CD14-positive monocyte (primary cell): ENCODE data around the gene ARAP2. TPM values are rescaled to one million over a fixed set of nuclear protein-coding genes. Genes with fewer than 3 reads are reported as not detected.
A peak's percentile ranks its signal among the peaks of the same experiment; 100 is the strongest.

Experiments used
- DNase-seq, 3 donors: peaks; one replicate each; pipeline ENCODE4 v3.0.0-alpha.2; 2011 to 2022
- H2AFZ ChIP-seq: 2 replicates; pipeline ENCODE4 v1.6.0; 2012; ENCODE audit warnings: mild to moderate bottlenecking, low read depth, low read length, inconsistent platforms; ENCODE audit not compliant: insufficient read depth, poor library complexity, severe bottlenecking
- H3K27ac ChIP-seq, 2 donors: 1 replicate in 1 of 2; 2 replicates in 1 of 2; pipeline ENCODE4 v1.5.1; 2012 to 2013; ENCODE audit warnings: low read length in 2 of 2, control low read depth in 1 of 2, inconsistent platforms in 1 of 2, low read depth in 1 of 2, mild to moderate bottlenecking in 1 of 2
- H3K27me3 ChIP-seq, 2 donors: one replicate each; pipeline versions ENCODE4 v1.6.0 to v1.6.1; 2011 to 2013; ENCODE audit warnings: low read length in 2 of 2; ENCODE audit not compliant: control insufficient read depth in 2 of 2, insufficient read depth in 2 of 2
- H3K36me3 ChIP-seq, 2 donors: replicated peaks in 1 of 2; 1 replicate in 1 of 2; 2 replicates in 1 of 2; pipeline versions ENCODE4 v1.5.1 to v1.6.1; 2012 to 2013; ENCODE audit warnings: low read length in 2 of 2, control low read depth in 1 of 2, inconsistent platforms in 1 of 2, mild to moderate bottlenecking in 1 of 2; ENCODE audit not compliant: insufficient read depth in 2 of 2, control insufficient read depth in 1 of 2
- H3K4me1 ChIP-seq, 2 donors: 1 replicate in 1 of 2; 2 replicates in 1 of 2; pipeline versions ENCODE4 v1.5.1 to v1.6.1; 2012 to 2013; ENCODE audit warnings: low read length in 2 of 2, control low read depth in 1 of 2, inconsistent platforms in 1 of 2, mild to moderate bottlenecking in 1 of 2, moderate library complexity in 1 of 2; ENCODE audit not compliant: insufficient read depth in 2 of 2, control insufficient read depth in 1 of 2
- H3K4me2 ChIP-seq: replicated peaks from 2 replicates; pipeline ENCODE3; 2012; ENCODE audit warnings: low read length, moderate library complexity, mild to moderate bottlenecking; ENCODE audit not compliant: poor library complexity, severe bottlenecking; ENCODE audit errors: extremely low read depth
- H3K4me3 ChIP-seq, 3 experiments: fragments of 200-600 bp in 1 of 3; sonication (generic) in 1 of 3; replicated peaks in 1 of 3; 1 replicate in 2 of 3; 2 replicates in 1 of 3; pipeline ENCODE4 v1.5.1; 2011 to 2013; ENCODE audit warnings: low read length in 3 of 3, mild to moderate bottlenecking in 3 of 3, control low read depth in 2 of 3, low read depth in 2 of 3, inconsistent platforms in 1 of 3, moderate library complexity in 1 of 3
- H3K79me2 ChIP-seq: 2 replicates; pipeline ENCODE4 v1.6.0; 2012; ENCODE audit warnings: mild to moderate bottlenecking, control low read depth, inconsistent platforms, low read length, moderate library complexity; ENCODE audit not compliant: insufficient read depth
- H3K9ac ChIP-seq: 2 replicates; pipeline ENCODE4 v1.6.0; 2017; ENCODE audit warnings: low read length, mild to moderate bottlenecking; ENCODE audit not compliant: insufficient read depth, poor library complexity, severe bottlenecking
- H3K9me3 ChIP-seq, 2 donors: replicated peaks in 1 of 2; 1 replicate in 1 of 2; 2 replicates in 1 of 2; pipeline versions ENCODE4 v1.5.1 to v1.6.1; 2012 to 2013; ENCODE audit warnings: low read length in 2 of 2, control low read depth in 1 of 2; ENCODE audit not compliant: control insufficient read depth in 1 of 2, insufficient read depth in 1 of 2
- H4K20me1 ChIP-seq: 2 replicates; pipeline ENCODE4 v1.6.0; 2012; ENCODE audit warnings: mild to moderate bottlenecking, low read length, control low read depth, moderate library complexity; ENCODE audit not compliant: insufficient read depth
- H3K27ac Mint-ChIP-seq, 7 donors: one replicate each; pipeline ENCODE4 v1.8.0; 2020; ENCODE audit warnings: mild to moderate bottlenecking in 7 of 7, mixed read lengths in 7 of 7, moderate library complexity in 6 of 7, inconsistent platforms in 2 of 7
- H3K27me3 Mint-ChIP-seq, 3 donors: one replicate each; pipeline ENCODE4 v1.8.0; 2021 to 2022; ENCODE audit warnings: low read depth in 3 of 3, mild to moderate bottlenecking in 3 of 3, mixed read lengths in 3 of 3, moderate library complexity in 3 of 3, inconsistent platforms in 1 of 3
- H3K36me3 Mint-ChIP-seq, 2 donors: one replicate each; pipeline ENCODE4 v1.8.0; 2020; ENCODE audit warnings: mixed read lengths in 2 of 2, inconsistent platforms in 1 of 2, mild to moderate bottlenecking in 1 of 2
- H3K4me1 Mint-ChIP-seq: one replicate; pipeline ENCODE4 v1.8.0; 2020; ENCODE audit warnings: mild to moderate bottlenecking, mixed read lengths
- H3K4me3 Mint-ChIP-seq, 2 donors: one replicate each; pipeline ENCODE4 v1.8.0; 2020; ENCODE audit warnings: mild to moderate bottlenecking in 2 of 2, mixed read lengths in 2 of 2, moderate library complexity in 1 of 2
- H3K9me3 Mint-ChIP-seq, 7 donors: one replicate each; pipeline ENCODE4 v1.8.0; 2020 to 2022; ENCODE audit warnings: mixed read lengths in 7 of 7, mild to moderate bottlenecking in 6 of 7, moderate library complexity in 6 of 7, inconsistent platforms in 2 of 7
- CTCF ChIP-seq: fragments of 200-600 bp; IDR thresholded peaks from one replicate; pipeline ENCODE4 v1.8.0; 2022; ENCODE audit warnings: antibody characterized with exemption, mild to moderate bottlenecking
- WGBS: methylation state at CpG from one replicate; pipeline ENCODE4 v1.1.5; 2013; ENCODE audit warnings: missing lambda C conversion rate; ENCODE audit not compliant: insufficient coverage; 5-methylcytosine and 5-hydroxymethylcytosine counted together
- intact Hi-C, 2 donors: fragments of 100-400 bp; cut with micrococcal nuclease; formaldehyde crosslinking; loops; one replicate each; pipeline versions ENCODE4 v1.15.0 to v1.15.1; 2023
- polyA plus RNA-seq, 3 donors: library from polyadenylated mRNA; depleted of rRNA in 1 of 3; unstranded in 2 of 3; stranded (reverse) in 1 of 3; fragments of 300-500 nt in 2 of 3; fragments of >200 nt in 1 of 3; fragmentation: Illumina TruSeq in 2 of 3; gene quantifications; 1 replicate in 2 of 3; 2 replicates in 1 of 3; pipeline ENCODE4 v1.2.3, GENCODE V29; 2012 to 2021

ARAP2 gene
- polyA plus RNA-seq, 3 donors = 4.6 to 17.7 (median 5.6) TPM

DNA sequence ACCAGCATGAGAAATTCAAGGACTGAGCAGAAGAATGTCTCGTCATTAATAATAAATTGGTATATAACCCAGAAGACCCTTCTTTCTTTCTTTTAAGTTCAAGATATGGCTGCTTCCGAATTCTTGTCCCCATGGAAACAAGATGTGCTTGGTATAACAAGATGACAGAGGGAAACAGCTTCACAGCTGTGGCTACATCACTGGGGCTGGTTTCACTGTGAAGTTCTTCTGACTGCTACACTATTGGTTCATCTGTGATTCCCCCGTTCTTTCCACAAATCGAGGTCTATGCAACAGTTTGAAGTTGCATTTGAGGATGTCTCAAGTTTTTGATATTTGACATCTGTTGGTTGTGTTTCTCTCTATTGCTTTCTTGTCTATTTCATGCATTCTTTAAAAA is 24.8 kb upstream of the ARAP2 start:
- peaks cover 34% of the 10 kb centered on the region for H3K4me1 Mint-ChIP-seq

GRCh38 chr4:36267486-36268268 is 23.4 kb upstream of the ARAP2 start:
- Histone ChIP-seq H3K36me3 (no peaks in the 10 kb centered on the region), H3K4me1 (peaks cover 18 to 35% of the 10 kb centered on the region in 2 donors), H3K4me3 (no peak overlapping the region), H3K27me3 (no peaks in the 10 kb centered on the region), H4K20me1 (no peaks in the 10 kb centered on the region), H3K9me3 (no peaks in the 10 kb centered on the region), H3K4me2 (peak overlapping the region; percentile 14), H3K79me2 (no peaks in the 10 kb centered on the region), H3K9ac (no peak overlapping the region), H3K27ac (peak overlapping the region in 1 of 2 donors; percentile 39), H2AFZ (no peak overlapping the region)
- H3K9me3 Mint-ChIP-seq = peaks cover 0 to 2% (median 0%) of the 10 kb centered on the region in 7 donors
- no peaks in the 10 kb centered on the region for H3K36me3 Mint-ChIP-seq
- H3K4me1 Mint-ChIP-seq = peaks cover 34% of the 10 kb centered on the region
- DNase-seq = peak; percentile 44 to 61 (median 57)
- H3K27ac Mint-ChIP-seq = peak overlapping the region; percentile 33 to 75 (median 56)
- no peak for TF ChIP-seq CTCF
- H3K27me3 Mint-ChIP-seq = no peaks in the 10 kb centered on the region
- no CpG with 5 or more reads among the region's 2 CpGs for WGBS
- intact Hi-C loops = no loop called here
- peak overlapping the region in 1 of 2 donors; percentile 39 for H3K4me3 Mint-ChIP-seq

More for the DNA sequence above, 24.8 kb upstream of the ARAP2 start:
- no peak overlapping the region for H3K27ac ChIP-seq
- H3K79me2 ChIP-seq = no peaks in the 10 kb centered on the region
- intact Hi-C loops = no loop called here
- no peak overlapping the region for H3K4me3 ChIP-seq
- H4K20me1 ChIP-seq = no peaks in the 10 kb centered on the region
- no peak overlapping the region for H3K4me3 Mint-ChIP-seq
- H3K36me3 ChIP-seq = no peaks in the 10 kb centered on the region
- H3K4me1 ChIP-seq = peaks cover 18 to 35% of the 10 kb centered on the region in 2 donors
- WGBS = no CpG with 5 or more reads among the region's 4 CpGs
- H2AFZ ChIP-seq = no peak overlapping the region
- peaks cover 0 to 2% (median 0%) of the 10 kb centered on the region in 7 donors for H3K9me3 Mint-ChIP-seq
- no peaks in the 10 kb centered on the region for H3K27me3 ChIP-seq
- H3K27me3 Mint-ChIP-seq = no peaks in the 10 kb centered on the region
- H3K9me3 ChIP-seq = no peaks in the 10 kb centered on the region
- H3K9ac ChIP-seq = no peak overlapping the region
- no peaks in the 10 kb centered on the region for H3K36me3 Mint-ChIP-seq
- H3K4me2 ChIP-seq = no peak overlapping the region
- no peak for TF ChIP-seq CTCF
- peak in 1 of 3 donors; percentile 45 for DNase-seq
- peak overlapping the region in 1 of 7 donors; percentile 30 for H3K27ac Mint-ChIP-seq
